GM18870 (cell line): Measurements from ENCODE around the gene HAO2.

ENCODE experiments used
- ATAC-seq: cut with Tn5 transposase; IDR thresholded peaks from one replicate; pipeline ENCODE4 v1.9.1; 2021; ENCODE audit warnings: moderate library complexity; ENCODE audit not compliant: unreplicated experiment

HAO2 gene

DNA sequence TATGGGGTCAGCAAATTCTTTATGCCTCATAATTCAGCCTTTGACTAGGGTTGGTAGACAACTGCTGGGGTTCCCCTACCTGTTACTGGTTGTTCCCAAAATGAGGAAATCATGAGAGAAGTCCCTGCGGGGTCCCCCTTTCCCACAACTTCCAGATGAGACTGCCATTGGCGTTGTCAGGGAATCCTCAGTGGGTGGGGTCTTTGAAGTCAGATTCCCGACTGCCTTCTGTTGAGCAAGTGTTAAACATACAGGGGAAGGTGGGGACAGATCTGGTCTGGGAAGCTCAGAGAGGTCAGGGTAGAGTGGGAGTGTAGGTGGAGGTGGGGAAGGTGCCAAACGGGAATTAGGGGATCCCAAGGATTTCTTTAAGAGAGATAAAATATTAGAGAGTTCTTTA, 61.1 kb downstream of the HAO2 start:
- no peak for ATAC-seq

DNA sequence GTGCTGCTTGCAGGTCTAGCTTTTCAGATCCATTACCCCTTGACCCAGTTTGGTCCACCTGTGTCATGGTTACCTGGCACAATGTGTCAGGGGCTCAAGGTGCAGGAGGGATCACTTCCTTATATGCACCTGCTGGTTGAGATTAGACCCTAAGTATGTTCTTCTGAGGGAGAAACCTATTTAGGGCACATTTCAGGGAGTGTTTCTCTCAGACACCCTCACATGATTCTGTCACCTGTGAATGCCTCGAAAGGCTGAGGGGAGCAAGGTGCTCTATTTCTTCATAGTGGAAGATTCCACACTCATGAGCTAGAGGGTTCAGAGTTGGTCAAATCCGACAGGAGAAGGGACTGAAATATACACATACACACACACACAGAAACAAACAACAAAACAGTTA, 61.9 kb downstream of the HAO2 start:
- ATAC-seq = no peak

DNA sequence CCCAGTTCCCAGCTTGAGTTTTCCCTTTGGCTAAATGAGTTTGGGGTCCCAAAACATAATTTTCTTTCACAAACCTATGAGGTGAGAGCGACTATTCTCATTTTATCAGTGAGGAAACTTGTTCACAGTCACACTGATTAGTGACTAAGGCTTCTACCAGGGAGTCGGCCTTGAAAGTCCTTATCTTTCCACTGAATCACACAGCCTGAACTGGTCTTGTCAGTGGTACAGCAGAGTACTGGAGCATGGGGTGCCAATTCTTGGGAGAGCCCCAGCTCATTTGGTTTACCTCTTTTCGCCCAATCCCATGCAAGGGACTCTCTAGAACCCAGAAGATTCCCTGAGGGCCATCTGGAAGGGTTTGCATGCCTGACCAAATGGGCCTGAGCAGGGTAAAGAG, 63.3 kb downstream of the HAO2 start:
- ATAC-seq = no peak

DNA sequence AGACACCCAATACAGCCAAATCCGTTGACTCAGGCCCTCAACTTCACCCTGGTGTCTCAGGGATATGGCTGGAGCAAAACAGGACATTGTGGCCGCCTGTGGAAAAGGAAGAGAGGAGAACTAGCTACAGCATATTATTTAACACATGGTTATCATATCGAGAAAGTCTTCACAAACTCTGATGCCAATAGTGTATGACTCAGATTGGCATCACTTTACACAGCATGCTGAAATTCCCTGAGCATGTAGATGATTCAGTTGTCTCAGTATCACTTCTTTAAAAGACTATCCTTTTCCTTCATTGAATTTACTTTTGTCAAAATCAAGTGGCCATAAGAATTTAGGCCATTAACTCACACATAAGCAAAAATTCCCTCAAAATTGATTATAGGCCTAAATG, 66.5 kb downstream of the HAO2 start:
- no peak for ATAC-seq

DNA sequence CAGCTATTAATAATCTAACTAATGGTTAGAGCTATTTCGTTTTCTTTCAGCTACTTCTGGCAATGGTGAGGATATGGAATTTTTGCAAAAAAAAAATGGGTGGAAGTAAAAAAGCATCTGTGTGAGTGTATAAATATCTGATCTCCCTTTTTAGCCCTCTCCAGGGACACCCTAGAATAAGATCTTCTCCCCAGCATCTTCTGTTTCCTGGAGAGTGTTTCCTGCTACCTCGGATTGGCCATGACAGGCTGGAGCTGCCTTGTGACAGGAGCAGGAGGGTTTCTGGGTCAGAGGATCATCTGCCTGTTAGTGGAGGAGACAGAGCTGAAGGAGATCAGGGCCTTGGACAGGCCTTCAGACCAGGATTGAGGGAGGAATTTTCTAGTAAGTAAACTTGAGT, 70.2 kb downstream of the HAO2 start:
- ATAC-seq = no peak

DNA sequence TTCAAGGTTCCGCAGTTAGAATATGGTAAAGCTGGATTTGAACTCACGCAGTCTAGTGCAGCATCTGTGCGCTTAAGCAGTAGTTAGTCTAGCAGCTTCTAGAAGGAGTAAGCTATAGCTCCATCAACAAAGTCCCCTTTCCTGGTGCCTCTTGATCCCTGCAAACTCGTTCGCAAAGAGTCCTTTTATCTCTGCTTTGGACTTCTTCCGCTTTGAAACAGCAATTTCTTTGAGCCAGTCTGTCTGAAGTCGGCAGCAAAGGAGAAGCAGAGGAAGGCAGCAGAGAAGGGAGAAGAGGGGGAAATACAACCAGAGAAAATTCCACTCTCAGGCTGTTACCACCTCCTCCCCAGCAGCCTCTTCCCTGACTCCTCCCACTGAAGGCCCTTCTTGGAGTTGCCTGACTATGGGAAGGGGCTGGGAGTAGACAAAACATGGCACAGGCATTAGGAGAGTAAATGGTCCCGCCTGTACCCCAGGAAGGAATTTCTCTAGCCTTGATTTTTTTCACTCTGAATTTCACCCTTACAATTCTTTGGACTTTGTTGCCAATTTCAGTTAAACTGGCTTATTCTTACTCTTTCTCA, 72.2 kb downstream of the HAO2 start:
- no peak for ATAC-seq

DNA sequence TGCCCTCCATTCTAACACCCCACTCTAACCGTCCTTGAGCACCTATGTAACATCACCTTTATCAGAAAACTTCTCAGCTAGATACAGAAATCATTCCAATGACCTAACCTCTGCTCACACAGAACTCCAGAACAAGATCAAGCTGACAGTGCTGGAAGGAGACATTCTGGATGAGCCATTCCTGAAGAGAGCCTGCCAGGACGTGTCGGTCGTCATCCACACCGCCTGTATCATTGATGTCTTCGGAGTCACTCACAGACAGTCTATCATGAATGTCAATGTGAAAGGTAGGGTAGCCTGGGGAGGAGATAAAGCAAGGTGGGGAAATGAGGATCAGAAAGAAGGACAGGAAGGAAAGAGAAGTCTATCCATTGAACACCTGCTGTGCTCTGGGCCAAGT, 74.2 kb downstream of the HAO2 start:
- ATAC-seq = no peak
